HG02763 (cell line): Measurements from ENCODE around the gene FOXO4.

ENCODE experiments used
- ATAC-seq: cut with Tn5 transposase; IDR thresholded peaks from one replicate; pipeline ENCODE4 v1.9.1; 2021; ENCODE audit warnings: mild to moderate bottlenecking, moderate library complexity; ENCODE audit not compliant: unreplicated experiment

FOXO4 gene

DNA sequence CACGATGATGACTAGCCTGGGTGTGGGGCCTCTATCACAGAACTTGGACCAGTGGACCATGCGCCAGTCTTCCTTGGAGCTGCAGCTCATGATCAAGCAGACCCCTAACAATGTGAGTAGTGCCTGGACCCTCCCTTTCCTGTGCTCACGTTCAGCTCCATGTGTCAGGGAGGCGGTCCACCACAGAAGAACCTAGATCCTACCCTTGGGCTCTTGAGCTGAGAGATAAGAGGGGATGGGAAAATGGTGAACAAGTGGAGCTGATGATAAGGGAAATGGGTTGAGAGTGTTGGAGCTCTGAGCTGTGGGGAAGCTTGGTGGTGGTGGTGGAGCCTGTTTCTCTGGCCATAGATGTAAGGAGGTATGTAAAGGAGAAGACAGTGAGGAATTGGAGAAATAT is 35.9 kb downstream of the FOXO4 start:
- no peak for ATAC-seq

DNA sequence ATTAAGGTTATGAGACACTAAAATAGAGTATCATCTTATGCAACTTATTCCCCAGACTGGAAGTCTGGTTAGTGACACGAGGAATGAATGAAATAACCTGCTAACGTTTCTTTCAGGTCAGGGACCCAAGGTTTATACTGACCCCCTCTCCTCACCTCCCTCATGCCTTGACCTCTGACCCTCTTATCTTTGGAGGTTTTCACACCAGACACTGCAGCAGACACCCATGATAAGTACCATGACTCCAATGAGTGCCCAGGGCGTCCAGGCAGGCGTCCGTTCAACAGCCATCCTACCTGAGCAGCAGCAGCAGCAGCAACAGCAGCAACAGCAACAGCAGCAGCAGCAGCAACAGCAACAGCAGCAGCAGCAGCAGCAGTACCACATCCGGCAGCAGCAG is 44.8 kb downstream of the FOXO4 start:
- ATAC-seq = no peak

DNA sequence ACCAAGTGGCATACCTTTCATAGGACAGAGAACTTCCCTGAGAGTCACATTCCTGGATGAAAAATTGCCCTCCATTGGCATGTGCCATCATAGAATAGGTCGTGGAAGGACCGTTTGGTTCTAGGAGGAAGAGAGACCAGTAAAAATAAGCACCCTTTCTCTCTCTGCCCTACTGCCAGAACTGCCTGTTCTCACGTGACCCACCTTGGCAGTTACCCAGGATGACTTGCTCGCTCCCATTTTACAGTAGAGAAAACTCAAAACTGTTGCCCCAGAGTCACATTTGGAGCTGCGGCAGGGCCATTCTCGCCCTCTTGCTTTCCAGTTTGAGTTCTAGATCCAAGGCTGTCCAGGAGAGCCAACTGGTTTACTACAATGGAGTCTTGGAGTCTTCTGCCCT is 47.9 kb downstream of the FOXO4 start:
- no peak for ATAC-seq

DNA sequence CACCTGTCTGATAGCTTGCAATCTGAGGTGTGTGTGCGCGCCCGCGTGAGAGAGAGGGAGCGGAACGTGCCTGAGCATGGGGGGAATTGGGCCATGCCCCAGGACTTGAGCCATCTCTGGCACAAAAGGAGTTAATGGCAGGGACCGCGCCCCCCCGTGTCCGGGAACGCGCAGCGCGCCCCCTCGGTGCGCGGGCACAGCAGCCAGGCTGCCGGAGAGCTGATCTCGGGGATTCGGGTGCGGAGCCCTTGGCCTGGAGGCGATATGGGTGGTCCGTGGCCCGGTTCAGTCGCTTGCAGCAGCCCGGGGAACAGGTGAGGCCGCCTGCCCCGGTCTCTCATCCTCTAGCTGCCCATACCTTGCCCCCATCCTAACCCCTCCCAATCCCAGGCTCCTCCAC is 49.0 kb downstream of the FOXO4 start, which contains the start of gene NLGN3:
Gene NLGN3 (plus strand): TSS at position 191 of the 400 bp plus-strand sequence. CDS start 2,909 bp downstream, outside the sequence.
- ATAC-seq = no peak

DNA sequence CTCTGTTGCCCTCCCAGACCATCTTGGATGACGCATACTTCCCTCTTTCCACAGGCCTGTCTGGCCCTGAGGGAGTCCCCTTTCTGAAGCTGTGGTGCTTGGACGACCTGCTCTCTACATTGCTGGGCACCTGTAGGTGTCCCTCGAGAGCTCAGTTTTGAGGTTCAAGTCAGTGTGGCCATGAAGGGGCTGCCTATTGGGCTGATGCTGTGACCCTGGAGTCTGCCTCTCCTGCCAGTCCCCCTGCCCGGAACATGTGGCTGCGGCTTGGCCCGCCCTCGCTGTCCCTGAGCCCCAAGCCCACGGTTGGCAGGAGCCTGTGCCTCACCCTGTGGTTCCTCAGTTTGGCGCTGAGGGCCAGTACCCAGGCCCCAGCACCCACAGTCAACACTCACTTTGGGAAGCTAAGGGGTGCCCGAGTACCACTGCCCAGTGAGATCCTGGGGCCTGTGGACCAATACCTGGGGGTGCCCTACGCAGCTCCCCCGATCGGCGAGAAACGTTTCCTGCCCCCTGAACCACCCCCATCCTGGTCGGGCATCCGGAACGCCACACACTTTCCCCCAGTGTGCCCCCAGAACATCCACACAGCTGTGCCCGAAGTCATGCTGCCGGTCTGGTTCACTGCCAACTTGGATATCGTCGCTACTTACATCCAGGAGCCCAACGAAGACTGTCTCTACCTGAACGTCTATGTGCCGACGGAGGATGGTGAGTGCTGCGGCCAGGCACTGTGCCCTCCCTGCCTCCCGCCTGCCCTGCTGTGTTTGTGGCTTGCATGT is 52.0 kb downstream of the FOXO4 start:
- no peak for ATAC-seq

DNA sequence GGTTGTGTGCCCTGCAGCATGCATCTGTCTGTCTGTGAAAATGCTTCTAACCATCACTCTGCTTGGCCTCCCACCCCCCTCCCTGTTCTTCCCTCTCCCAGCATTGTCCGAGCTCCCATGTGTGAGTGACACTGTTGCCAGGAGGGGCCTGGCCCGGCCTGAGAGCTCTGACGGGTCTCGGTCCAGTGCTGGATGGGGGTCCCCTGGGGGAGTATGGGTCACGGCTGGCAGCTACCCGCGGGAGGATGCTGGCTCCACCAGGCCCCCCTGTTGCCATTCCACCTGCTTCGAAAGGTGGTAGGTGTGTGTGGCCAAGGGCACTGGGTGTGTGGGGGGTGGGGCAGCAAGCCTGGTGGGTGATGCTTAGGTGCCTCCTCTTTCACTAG is 52.6 kb downstream of the FOXO4 start:
- no peak for ATAC-seq

DNA sequence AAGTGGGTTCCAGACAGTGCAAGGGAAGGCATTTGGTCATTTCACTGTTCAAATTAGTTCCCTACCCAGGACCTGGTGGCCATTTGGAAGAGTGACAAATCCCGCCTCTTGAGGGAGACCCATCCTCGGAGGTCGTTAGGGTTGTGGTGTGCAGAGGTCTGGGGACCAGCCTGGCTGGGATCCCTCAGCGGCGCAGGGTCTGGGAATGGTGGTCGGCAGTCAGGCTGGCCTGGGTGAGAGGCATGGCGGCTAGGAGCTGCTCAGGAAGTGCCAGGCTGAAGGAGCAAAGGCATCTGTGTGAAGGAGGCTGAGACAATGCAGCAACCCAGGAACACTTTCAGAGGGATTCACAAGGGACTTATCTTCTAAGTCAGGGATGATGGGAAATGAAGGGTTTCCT is 55.7 kb downstream of the FOXO4 start:
- ATAC-seq = no peak
